SU-DHL-6 (cell line): ENCODE data around the gene TIFAB.

Experiments
- CTCF ChIP-seq: fragments of 200-600 bp; sonication (generic); IDR thresholded peaks from one replicate; pipeline ENCODE4 v1.5.1; 2017; ENCODE audit warnings: antibody characterized with exemption, mild to moderate bottlenecking, low read length, moderate library complexity; ENCODE audit not compliant: insufficient read depth, poor library complexity, severe bottlenecking
- EZH2phosphoT487 ChIP-seq: fragments of 200-600 bp; sonication (generic), shearing (Covaris generic); conservative IDR thresholded peaks from 2 replicates; pipeline ENCODE4 v1.6.1; 2018; ENCODE audit warnings: mild to moderate bottlenecking, antibody characterized with exemption, low read length, moderate library complexity, mixed read lengths

GRCh38 chr5:135435467-135436330 is 16.5 kb downstream of the TIFAB start:
- TF ChIP-seq EZH2phosphoT487 (no peak), CTCF (no peak)
